Activated T-cell treated with anti-CD3 and anti-CD28 coated beads, Interleukin-2, amount 50 U/mL, for 48 hours (primary cell): ENCODE measurements around the gene POU4F3.
"Not testable (repeated sequence)": the region's sequence is repeated elsewhere in the genome, so short reads cannot be mapped to it uniquely, and the experiment has no call there.

Source experiments
- DNase-seq, 2 experiments: peaks; one replicate each; pipeline ENCODE4 v3.0.0-alpha.2; 2020

The POU4F3 gene

GRCh38 chr5:146338774-146339714 is at the start of gene POU4F3:
Gene POU4F3, plus strand, starts transcription at chr5:146338839. Its CDS starts 274 bp downstream, at chr5:146339113.
- DNase-seq = no peak

GRCh38 chr5:146290318-146290717 is 48.3 kb upstream of the POU4F3 start:
- DNase-seq = no peak

GRCh38 chr5:146291421-146292074 is 47.1 kb upstream of the POU4F3 start:
- DNase-seq = no peak

- DNase-seq = no peak
Measured at GRCh38 chr5:146296245-146296644, 42.4 kb upstream of the POU4F3 start.

- not testable (repeated sequence) for DNase-seq
Measured at GRCh38 chr5:146298920-146299319, 39.7 kb upstream of the POU4F3 start.

- DNase-seq = no peak
Measured at GRCh38 chr5:146301626-146302025, 37.0 kb upstream of the POU4F3 start.

GRCh38 chr5:146302406-146302805 is 36.2 kb upstream of the POU4F3 start:
- no peak for DNase-seq

GRCh38 chr5:146306838-146307237 is 31.8 kb upstream of the POU4F3 start:
- DNase-seq = no peak

GRCh38 chr5:146307796-146308195 is 30.8 kb upstream of the POU4F3 start:
- DNase-seq = no peak

GRCh38 chr5:146310540-146310939 is 28.1 kb upstream of the POU4F3 start:
- no peak for DNase-seq

- DNase-seq = no peak
Measured at GRCh38 chr5:146311278-146311677, 27.4 kb upstream of the POU4F3 start.

GRCh38 chr5:146313027-146313426 is 25.6 kb upstream of the POU4F3 start:
- no peak for DNase-seq

GRCh38 chr5:146321571-146321970 is 17.1 kb upstream of the POU4F3 start:
- DNase-seq = no peak

GRCh38 chr5:146327257-146327870 is 11.3 kb upstream of the POU4F3 start:
- DNase-seq = no peak

GRCh38 chr5:146327989-146328388 is 10.7 kb upstream of the POU4F3 start:
- DNase-seq = no peak

GRCh38 chr5:146329697-146330096 is 8.9 kb upstream of the POU4F3 start:
- DNase-seq = no peak

GRCh38 chr5:146331423-146331822 is 7.2 kb upstream of the POU4F3 start:
- DNase-seq = no peak

- no peak for DNase-seq
Measured at GRCh38 chr5:146334074-146334533, 4.5 kb upstream of the POU4F3 start.

GRCh38 chr5:146336197-146336596 is 2.4 kb upstream of the POU4F3 start:
- no peak for DNase-seq

GRCh38 chr5:146337264-146337904 is 1.3 kb upstream of the POU4F3 start:
- no peak for DNase-seq

- DNase-seq = no peak
Measured at GRCh38 chr5:146337928-146338327, 711 bp upstream of the POU4F3 start.

GRCh38 chr5:146339715-146340259 is 1.1 kb downstream of the POU4F3 start:
- DNase-seq = no peak
